KOPT-K1 (cell line): Measurements from ENCODE around the gene SIRPD.
"Not testable (repeated sequence)": the region's sequence is repeated elsewhere in the genome, so short reads cannot be mapped to it uniquely, and the experiment has no call there.

Experiments used
- H3K27ac ChIP-seq: fragments of 200-600 bp; sonication (generic); 2 replicates; pipeline ENCODE4 v1.5.1; 2016; ENCODE audit warnings: antibody characterized with exemption, mild to moderate bottlenecking, low read depth, low read length; ENCODE audit not compliant: poor library complexity, severe bottlenecking
- H3K36me3 ChIP-seq: fragments of 200-600 bp; sonication (generic); 2 replicates; pipeline ENCODE4 v1.5.1; 2017; ENCODE audit warnings: antibody characterized with exemption, mild to moderate bottlenecking, low read length, moderate library complexity; ENCODE audit not compliant: insufficient read depth
- H3K9me3 ChIP-seq: fragments of 200-600 bp; sonication (generic); 2 replicates; pipeline ENCODE4 v1.5.1; 2017; ENCODE audit warnings: antibody characterized with exemption, low read length, mild to moderate bottlenecking; ENCODE audit not compliant: insufficient read depth, poor library complexity, severe bottlenecking

SIRPD gene

GRCh38 chr20:1557605-1558004 lies at the start of gene SIRPD:
TSS of gene SIRPD (minus strand) at chr20:1557705. CDS start at chr20:1557653, 52 bp downstream.
- Histone ChIP-seq H3K9me3 (peaks cover 10% of the 10 kb centered on the region), H3K27ac (no peak within 1 kb of the TSS), H3K36me3 (no peaks in the 10 kb centered on the region)

- Histone ChIP-seq H3K36me3 (no peaks in the 10 kb centered on the region), H3K9me3 (no peaks in the 10 kb centered on the region), H3K27ac (no peak overlapping the region)
Measured at GRCh38 chr20:1600736-1601135, 43.2 kb upstream of the SIRPD start.

- no peaks in the 10 kb centered on the region for H3K9me3 ChIP-seq
- no peak overlapping the region for H3K27ac ChIP-seq
- H3K36me3 ChIP-seq, result no peaks in the 10 kb centered on the region
Measured at GRCh38 chr20:1595333-1595732, 37.8 kb upstream of the SIRPD start.

GRCh38 chr20:1588533-1589460 lies 31.3 kb upstream of the SIRPD start:
- no peak overlapping the region for H3K27ac ChIP-seq

GRCh38 chr20:1587781-1588532 lies 30.5 kb upstream of the SIRPD start:
- no peaks in the 10 kb centered on the region for H3K9me3 ChIP-seq
- no peaks in the 10 kb centered on the region for H3K36me3 ChIP-seq
- no peak overlapping the region for H3K27ac ChIP-seq

More at GRCh38 chr20:1588533-1589460, 31.3 kb upstream of the SIRPD start:
- H3K9me3 ChIP-seq, result no peaks in the 10 kb centered on the region
- no peaks in the 10 kb centered on the region for H3K36me3 ChIP-seq

GRCh38 chr20:1579488-1579887 lies 22.0 kb upstream of the SIRPD start:
- no peaks in the 10 kb centered on the region for H3K9me3 ChIP-seq
- H3K36me3 ChIP-seq, result no peaks in the 10 kb centered on the region

GRCh38 chr20:1577906-1578305 lies 20.4 kb upstream of the SIRPD start:
- Histone ChIP-seq H3K27ac (no peak overlapping the region), H3K9me3 (no peaks in the 10 kb centered on the region), H3K36me3 (no peaks in the 10 kb centered on the region)

More at GRCh38 chr20:1579488-1579887, 22.0 kb upstream of the SIRPD start:
- H3K27ac ChIP-seq, result no peak overlapping the region

- H3K9me3 ChIP-seq, H3K27ac ChIP-seq, H3K36me3 ChIP-seq: not testable (repeated sequence)
Measured at GRCh38 chr20:1577313-1577712, 19.8 kb upstream of the SIRPD start.

GRCh38 chr20:1576641-1577040 lies 19.1 kb upstream of the SIRPD start:
- Histone ChIP-seq H3K27ac (no peak overlapping the region), H3K36me3 (no peaks in the 10 kb centered on the region), H3K9me3 (no peaks in the 10 kb centered on the region)

- not testable (repeated sequence) for H3K27ac ChIP-seq
Measured at GRCh38 chr20:1576003-1576402, 18.5 kb upstream of the SIRPD start.

GRCh38 chr20:1571583-1571982 lies 14.1 kb upstream of the SIRPD start:
- H3K27ac ChIP-seq, H3K9me3 ChIP-seq, H3K36me3 ChIP-seq: not testable (repeated sequence)

More at GRCh38 chr20:1576003-1576402, 18.5 kb upstream of the SIRPD start:
- not testable (repeated sequence) for H3K9me3 ChIP-seq, H3K36me3 ChIP-seq

- no peaks in the 10 kb centered on the region for H3K9me3 ChIP-seq
- no peak overlapping the region for H3K27ac ChIP-seq
- no peaks in the 10 kb centered on the region for H3K36me3 ChIP-seq
Measured at GRCh38 chr20:1569415-1569881, 11.9 kb upstream of the SIRPD start.

GRCh38 chr20:1568163-1568490 lies 10.6 kb upstream of the SIRPD start:
- Histone ChIP-seq H3K9me3 (no peaks in the 10 kb centered on the region), H3K36me3 (no peaks in the 10 kb centered on the region), H3K27ac (no peak overlapping the region)

- H3K36me3 ChIP-seq, result no peaks in the 10 kb centered on the region
- no peaks in the 10 kb centered on the region for H3K9me3 ChIP-seq
- no peak overlapping the region for H3K27ac ChIP-seq
Measured at GRCh38 chr20:1567392-1568162, 10.1 kb upstream of the SIRPD start.

- Histone ChIP-seq H3K9me3 (no peaks in the 10 kb centered on the region), H3K36me3 (no peaks in the 10 kb centered on the region), H3K27ac (no peak overlapping the region)
Measured at GRCh38 chr20:1566701-1567100, 9.2 kb upstream of the SIRPD start.
